Vagina (tissue), 2 donors: ENCODE measurements around the gene PIH1D1.

Source experiments
- CTCF ChIP-seq, 3 experiments: fragments of 450-650 bp in 2 of 3; fragments of 200-600 bp in 1 of 3; sonication (generic) in 1 of 3; IDR thresholded peaks; one replicate each; pipeline ENCODE4 v1.5.1; 2017 to 2019; ENCODE audit warnings: antibody characterized with exemption in 3 of 3, mild to moderate bottlenecking in 2 of 3, moderate library complexity in 2 of 3
- POLR2A ChIP-seq, 2 donors: fragments of 450-650 bp; IDR thresholded peaks; one replicate each; pipeline ENCODE4 v1.6.1; 2017; ENCODE audit warnings: antibody characterized with exemption in 2 of 2, mild to moderate bottlenecking in 2 of 2, moderate library complexity in 2 of 2

- no peak for TF ChIP-seq POLR2A (IDR thresholded peaks at IDR 0.05)
- no peak for TF ChIP-seq CTCF (IDR thresholded peaks at IDR 0.05)
Measured at GRCh38 chr19:49453757-49454240, 2.2 kb upstream of the PIH1D1 start.
